Endothelial cell of umbilical vein (primary cell): ENCODE results near the gene HCFC1R1. TPM values are rescaled to one million over a fixed set of nuclear protein-coding genes. Genes with fewer than 3 reads are reported as not detected.
A peak's percentile ranks its signal among the peaks of the same experiment; 100 is the strongest.

Source experiments
- BruUV-seq: library from RNA; stranded (reverse); fragments of 400-500 nt; replicated peaks from 2 replicates; lab custom pipeline; 2021; lab: Mats Ljungman, UMichigan
- CTCF ChIA-PET: fragments of 300-600, 350-600 bp; sonication (Branson Sonifier 250); formaldehyde crosslinking; loops from one replicate; lab custom pipeline; 2021; ENCODE audit warnings: antibody characterized with exemption, inconsistent platforms; lab: Charles Lee
- POLR2A ChIA-PET: fragments of 300-600, 350-600 bp; sonication (Branson Sonifier 250); formaldehyde crosslinking; loops from one replicate; lab custom pipeline; 2021; ENCODE audit warnings: antibody characterized with exemption, inconsistent platforms; lab: Charles Lee
- DNase-seq: peaks from one replicate; pipeline ENCODE4 v3.0.0-alpha.2; 2011; ENCODE audit warnings: low read depth, low spot score
- FAIRE-seq: peaks from 2 replicates; lab custom pipeline; 2011; peaks lifted over from hg19 to GRCh38; lab: Jason Lieb, UNC
- H2AFZ ChIP-seq: 2 replicates; pipeline ENCODE4 v1.6.0; 2012; ENCODE audit warnings: low read depth, low read length, control low read depth, inconsistent platforms
- H3K27ac ChIP-seq: 2 replicates; pipeline ENCODE4 v1.5.1; 2011; ENCODE audit warnings: low read depth, mild to moderate bottlenecking, control low read depth, low read length, moderate library complexity; ENCODE audit not compliant: insufficient read depth
- H3K27me3 ChIP-seq, 2 experiments: 2 replicates each; pipeline versions ENCODE4 v1.6.0 to v1.6.1; 2011; ENCODE audit warnings: low read length in 2 of 2, mixed read lengths in 1 of 2; ENCODE audit not compliant: control insufficient read depth in 2 of 2, insufficient read depth in 2 of 2
- H3K36me3 ChIP-seq, 2 experiments: 2 replicates in 1 of 2; 3 replicates in 1 of 2; pipeline ENCODE4 v1.5.1; 2011; ENCODE audit warnings: low read length in 2 of 2, mild to moderate bottlenecking in 1 of 2, moderate library complexity in 1 of 2; ENCODE audit not compliant: control insufficient read depth in 2 of 2, insufficient read depth in 2 of 2; ENCODE audit errors: extremely low read depth in 1 of 2
- H3K4me1 ChIP-seq: 3 replicates; pipeline ENCODE4 v1.5.1; 2011; ENCODE audit warnings: mild to moderate bottlenecking, low read length; ENCODE audit not compliant: control insufficient read depth, insufficient read depth; ENCODE audit errors: extremely low read depth
- H3K4me2 ChIP-seq: 2 replicates; pipeline ENCODE4 v1.6.1; 2011; ENCODE audit warnings: low read length, control low read depth, mixed read lengths; ENCODE audit not compliant: insufficient read depth
- H3K4me3 ChIP-seq, 3 experiments: fragments of 200-600 bp in 1 of 3; sonication (generic), shearing (Covaris generic) in 1 of 3; replicated peaks in 1 of 3; 2 replicates each; pipeline ENCODE4 v1.5.1; 2011 to 2016; ENCODE audit warnings: control low read depth in 3 of 3, low read length in 3 of 3, mild to moderate bottlenecking in 2 of 3, inconsistent platforms in 1 of 3, low read depth in 1 of 3, moderate library complexity in 1 of 3; ENCODE audit not compliant: insufficient read depth in 1 of 3
- H3K79me2 ChIP-seq: 2 replicates; pipeline ENCODE4 v1.6.0; 2012; ENCODE audit warnings: low read length, inconsistent platforms; ENCODE audit not compliant: control insufficient read depth, insufficient read depth
- H3K9ac ChIP-seq: replicated peaks from 2 replicates; pipeline ENCODE3; 2011; ENCODE audit warnings: low read length, control low read depth; ENCODE audit not compliant: insufficient read depth; ENCODE audit errors: extremely low read depth
- H3K9me1 ChIP-seq: replicated peaks from 3 replicates; pipeline ENCODE4 v1.6.0; 2011; ENCODE audit warnings: mild to moderate bottlenecking, low read length; ENCODE audit not compliant: control insufficient read depth, insufficient read depth; ENCODE audit errors: extremely low read depth
- H3K9me3 ChIP-seq: replicated peaks from 2 replicates; pipeline ENCODE4 v1.5.1; 2012; ENCODE audit warnings: low read length, inconsistent platforms; ENCODE audit not compliant: control insufficient read depth, insufficient read depth
- H4K20me1 ChIP-seq: replicated peaks from 2 replicates; pipeline ENCODE3; 2011; ENCODE audit warnings: mild to moderate bottlenecking, low read length; ENCODE audit not compliant: control insufficient read depth, insufficient read depth; ENCODE audit errors: extremely low read depth
- EZH2 ChIP-seq: IDR thresholded peaks from 2 replicates; pipeline ENCODE4 v1.6.1; 2012; ENCODE audit warnings: borderline replicate concordance, low read depth, mild to moderate bottlenecking, moderate library complexity, low read length, inconsistent platforms; ENCODE audit not compliant: severe bottlenecking
- FOS ChIP-seq: IDR thresholded peaks from 2 replicates; pipeline ENCODE4 v1.6.1; 2011; ENCODE audit warnings: mild to moderate bottlenecking, low read length, moderate library complexity, borderline replicate concordance; ENCODE audit not compliant: insufficient read depth
- GATA2 ChIP-seq: IDR thresholded peaks from 2 replicates; pipeline ENCODE4 v1.7.0; 2011; ENCODE audit warnings: low read depth, mild to moderate bottlenecking, moderate library complexity, mixed read lengths, low read length; ENCODE audit not compliant: insufficient read length, insufficient read depth
- JUN ChIP-seq: IDR thresholded peaks from 2 replicates; pipeline ENCODE4 v1.6.1; 2011; ENCODE audit warnings: borderline replicate concordance, low read depth; ENCODE audit not compliant: insufficient read length, insufficient read depth
- MYC ChIP-seq: IDR thresholded peaks from one replicate; pipeline ENCODE4 v1.6.1; 2011; ENCODE audit warnings: mild to moderate bottlenecking, low read depth, low read length
- POLR2A ChIP-seq: IDR thresholded peaks from 2 replicates; pipeline ENCODE4 v1.6.1; 2012; ENCODE audit warnings: low read depth, mild to moderate bottlenecking, control low read depth, low read length
- POLR2AphosphoS5 ChIP-seq: IDR thresholded peaks from 2 replicates; pipeline ENCODE4 v1.6.1; 2012; ENCODE audit warnings: low read depth, mild to moderate bottlenecking, control low read depth, low read length, moderate library complexity; ENCODE audit not compliant: insufficient read depth
- dilution Hi-C: fragments of 300-500 bp; cut with MboI; formaldehyde crosslinking; loops from one replicate; pipeline ENCODE4 v1.15.0; 2019; ENCODE audit warnings: low sequenced_read_pairs; ENCODE audit not compliant: extremely low pct_ligation_motif_present
- intact Hi-C: fragments of 100-400 bp; cut with micrococcal nuclease; formaldehyde crosslinking; loops from one replicate; pipeline ENCODE4 v1.10.0; 2022
- polyA plus RNA-seq, 4 experiments: library from polyadenylated mRNA; depleted of rRNA in 3 of 4; stranded (reverse) in 3 of 4; unstranded in 1 of 4; fragments of >200 nt; gene quantifications; 2 replicates each; pipeline versions ENCODE4 v1.2.1 to v1.2.3, GENCODE V29; 2011 to 2012; ENCODE audit warnings: missing spikeins in 1 of 4
- total RNA-seq: library from RNA; stranded (reverse); gene quantifications from 2 replicates; pipeline ENCODE4 v1.2.3, GENCODE V29; 2021
- TF ChIP-seq, protein P1 (sequence below), 2 donors: IDR thresholded peaks; 1 replicate in 1 of 2; 2 replicates in 1 of 2; pipeline ENCODE4 v1.5.1; 2011; ENCODE audit warnings: low read length in 2 of 2, mild to moderate bottlenecking in 2 of 2, moderate library complexity in 2 of 2, control low read depth in 1 of 2, inconsistent platforms in 1 of 2, low read depth in 1 of 2; ENCODE audit not compliant: insufficient read depth in 1 of 2; ENCODE audit errors: extremely low read depth in 1 of 2
- TF ChIP-seq, protein P2 (sequence below): IDR thresholded peaks from 2 replicates; pipeline ENCODE4 v1.6.1; 2011; ENCODE audit not compliant: insufficient read depth, insufficient read length

The HCFC1R1 gene
- total and polyA plus RNA-seq, 2 donors (not counting 3 experiments of a cell fraction or from before 2014, with no cell fraction given) = 28.7 to 49.3 TPM

DNA sequence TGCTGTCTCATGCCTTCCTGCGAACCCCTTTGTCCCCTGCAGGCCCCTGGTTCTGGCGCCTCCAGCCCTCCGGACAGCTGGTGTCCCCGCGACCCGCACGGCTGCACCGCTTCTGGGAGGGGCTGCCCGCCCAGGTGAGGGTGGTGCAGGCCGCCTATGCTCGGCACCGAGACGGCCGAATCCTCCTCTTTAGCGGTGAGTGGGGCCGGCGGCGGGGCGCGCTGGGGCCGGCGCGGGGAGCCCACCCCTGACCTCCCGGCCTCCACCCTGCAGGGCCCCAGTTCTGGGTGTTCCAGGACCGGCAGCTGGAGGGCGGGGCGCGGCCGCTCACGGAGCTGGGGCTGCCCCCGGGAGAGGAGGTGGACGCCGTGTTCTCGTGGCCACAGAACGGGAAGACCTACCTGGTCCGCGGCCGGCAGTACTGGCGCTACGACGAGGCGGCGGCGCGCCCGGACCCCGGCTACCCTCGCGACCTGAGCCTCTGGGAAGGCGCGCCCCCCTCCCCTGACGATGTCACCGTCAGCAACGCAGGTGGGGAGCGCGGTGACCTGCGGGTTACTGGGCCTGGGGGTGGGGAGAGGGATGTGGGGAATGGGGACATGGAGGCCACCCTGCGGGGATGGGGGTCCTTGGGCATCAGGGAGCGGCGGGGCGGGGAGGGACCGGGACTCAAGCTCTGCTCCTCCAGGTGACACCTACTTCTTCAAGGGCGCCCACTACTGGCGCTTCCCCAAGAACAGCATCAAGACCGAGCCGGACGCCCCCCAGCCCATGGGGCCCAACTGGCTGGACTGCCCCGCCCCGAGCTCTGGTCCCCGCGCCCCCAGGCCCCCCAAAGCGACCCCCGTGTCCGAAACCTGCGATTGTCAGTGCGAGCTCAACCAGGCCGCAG, 34.6 kb upstream of the HCFC1R1 start:
- H2AFZ ChIP-seq = peak overlapping the region; percentile 82
- TF ChIP-seq, protein P1, sequence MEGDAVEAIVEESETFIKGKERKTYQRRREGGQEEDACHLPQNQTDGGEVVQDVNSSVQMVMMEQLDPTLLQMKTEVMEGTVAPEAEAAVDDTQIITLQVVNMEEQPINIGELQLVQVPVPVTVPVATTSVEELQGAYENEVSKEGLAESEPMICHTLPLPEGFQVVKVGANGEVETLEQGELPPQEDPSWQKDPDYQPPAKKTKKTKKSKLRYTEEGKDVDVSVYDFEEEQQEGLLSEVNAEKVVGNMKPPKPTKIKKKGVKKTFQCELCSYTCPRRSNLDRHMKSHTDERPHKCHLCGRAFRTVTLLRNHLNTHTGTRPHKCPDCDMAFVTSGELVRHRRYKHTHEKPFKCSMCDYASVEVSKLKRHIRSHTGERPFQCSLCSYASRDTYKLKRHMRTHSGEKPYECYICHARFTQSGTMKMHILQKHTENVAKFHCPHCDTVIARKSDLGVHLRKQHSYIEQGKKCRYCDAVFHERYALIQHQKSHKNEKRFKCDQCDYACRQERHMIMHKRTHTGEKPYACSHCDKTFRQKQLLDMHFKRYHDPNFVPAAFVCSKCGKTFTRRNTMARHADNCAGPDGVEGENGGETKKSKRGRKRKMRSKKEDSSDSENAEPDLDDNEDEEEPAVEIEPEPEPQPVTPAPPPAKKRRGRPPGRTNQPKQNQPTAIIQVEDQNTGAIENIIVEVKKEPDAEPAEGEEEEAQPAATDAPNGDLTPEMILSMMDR (IDR thresholded peaks at IDR 0.05; ENCODE audit: extremely low read depth in 1 of 2, insufficient read depth in 1 of 2, low read depth in 1 of 2, low read length in 2 of 2) = no peak
- no peak for TF ChIP-seq POLR2A
- no peak for TF ChIP-seq FOS
- TF ChIP-seq EZH2 = no peak
- TF ChIP-seq, protein P2, sequence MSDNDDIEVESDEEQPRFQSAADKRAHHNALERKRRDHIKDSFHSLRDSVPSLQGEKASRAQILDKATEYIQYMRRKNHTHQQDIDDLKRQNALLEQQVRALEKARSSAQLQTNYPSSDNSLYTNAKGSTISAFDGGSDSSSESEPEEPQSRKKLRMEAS = no peak
- TF ChIP-seq MYC = no peak
- no peak for TF ChIP-seq JUN
- no peak for TF ChIP-seq GATA2
- no peak for TF ChIP-seq POLR2AphosphoS5
- H3K4me2 ChIP-seq = peak overlapping the region; percentile 71
- DNase-seq (no peak), FAIRE-seq (no peak)
- H3K4me3 ChIP-seq = peak overlapping the region; percentile 44 to 64 (median 59)
- peaks cover 9% of the 10 kb centered on the region for H3K4me1 ChIP-seq
- no peaks in the 10 kb centered on the region for H3K36me3 ChIP-seq
- ChIA-PET POLR2A (interaction anchor here (0.6 to 2.1 kb wide), 2 partner anchors 10 to 72 kb away, joined by 3 to 5 read pairs; no protein-coding TSS in a partner anchor), CTCF (interaction anchor here (0.6 to 2.9 kb wide), 26 partner anchors 11 to 110 kb away, joined by 3 to 113 read pairs (median 6); partner anchors contain the start of genes TNFRSF12A, ZNF205 and ZNF213)
- dilution Hi-C loops (no loop called here), intact Hi-C loops (loop anchor here (1.0 to 2.0 kb wide), 7 partner anchors 28 to 71 kb away; no protein-coding TSS in a partner anchor)
- no peaks in the 10 kb centered on the region for H3K9me3 ChIP-seq
- H4K20me1 ChIP-seq = no peaks in the 10 kb centered on the region
- peak overlapping the region; percentile 40 for H3K27ac ChIP-seq
- H3K9ac ChIP-seq = peak overlapping the region; percentile 73
- H3K9me1 ChIP-seq = no peaks in the 10 kb centered on the region
- no peaks in the 10 kb centered on the region for H3K79me2 ChIP-seq
- H3K27me3 ChIP-seq = no peaks in the 10 kb centered on the region
- BruUV-seq = no TSS peak
